B cell (primary cell): ENCODE data around the gene TPRG1L. TPM values are rescaled to one million over a fixed set of nuclear protein-coding genes. Genes with fewer than 3 reads are reported as not detected.

Experiments used
- ATAC-seq: fragments of 200-7000 bp; cut with Tn5 transposase; one replicate; pipeline ENCODE4 v1.10.0; 2021; ENCODE audit warnings: low read depth, mild to moderate bottlenecking, moderate number of reproducible peaks, moderate library complexity
- CTCF ChIA-PET: fragments of 350-600 bp; sonication (Branson Sonifier 250); formaldehyde crosslinking; loops from one replicate; lab custom pipeline; 2021; ENCODE audit warnings: antibody characterized with exemption, inconsistent platforms; lab: Charles Lee
- POLR2A ChIA-PET: fragments of 350-600 bp; sonication (Branson Sonifier 250); formaldehyde crosslinking; loops from one replicate; lab custom pipeline; 2021; ENCODE audit warnings: antibody characterized with exemption; lab: Charles Lee
- DNase-seq: peaks from one replicate; pipeline ENCODE4 v3.0.0; 2013
- H2AFZ ChIP-seq: 2 replicates; pipeline ENCODE4 v1.6.1; 2012; ENCODE audit warnings: mild to moderate bottlenecking, low read depth, low read length; ENCODE audit not compliant: insufficient read depth, poor library complexity, severe bottlenecking
- H3K27ac ChIP-seq, 2 donors: 1 replicate in 1 of 2; 2 replicates in 1 of 2; pipeline ENCODE4 v1.5.1; 2012 to 2013; ENCODE audit warnings: low read length in 2 of 2, mild to moderate bottlenecking in 2 of 2, moderate library complexity in 1 of 2
- H3K27me3 ChIP-seq, 4 experiments: fragments of 200-600 bp in 1 of 4; sonication (generic) in 1 of 4; replicated peaks in 1 of 4; 1 replicate in 2 of 4; 2 replicates in 2 of 4; pipeline versions ENCODE4 v1.6.1 to v1.7.0; 2013 to 2016; ENCODE audit warnings: low read length in 3 of 4, mild to moderate bottlenecking in 2 of 4, mixed read lengths in 1 of 4, moderate library complexity in 1 of 4; ENCODE audit not compliant: insufficient read depth in 4 of 4, control insufficient read depth in 3 of 4; ENCODE audit errors: control extremely low read depth in 1 of 4
- H3K36me3 ChIP-seq, 2 experiments: replicated peaks in 1 of 2; 1 replicate in 1 of 2; 2 replicates in 1 of 2; pipeline versions ENCODE4 v1.6.1 to v1.7.1; 2013; ENCODE audit warnings: low read length in 1 of 2; ENCODE audit not compliant: insufficient read depth in 2 of 2, control insufficient read depth in 1 of 2; ENCODE audit errors: control extremely low read depth in 1 of 2, extremely low read depth in 1 of 2
- H3K4me1 ChIP-seq, 2 donors: fragments of 200-600 bp in 1 of 2; sonication (generic) in 1 of 2; 1 replicate in 1 of 2; 2 replicates in 1 of 2; pipeline versions ENCODE4 v1.5.1 to v1.6.1; 2013 to 2017; ENCODE audit warnings: low read length in 2 of 2; ENCODE audit not compliant: control insufficient read depth in 2 of 2, insufficient read depth in 2 of 2
- H3K4me2 ChIP-seq: replicated peaks from 2 replicates; pipeline ENCODE3; 2012; ENCODE audit warnings: mild to moderate bottlenecking, low read depth, low read length; ENCODE audit not compliant: poor library complexity, severe bottlenecking
- H3K4me3 ChIP-seq, 5 experiments: fragments of 200-600 bp in 1 of 5; sonication (generic) in 1 of 5; 1 replicate in 3 of 5; 2 replicates in 2 of 5; pipeline versions ENCODE4 v1.5.1 to v1.7.0; 2011 to 2016; ENCODE audit warnings: low read length in 4 of 5, mild to moderate bottlenecking in 4 of 5, low read depth in 2 of 5, control low read depth in 1 of 5, moderate library complexity in 1 of 5; ENCODE audit not compliant: insufficient read depth in 1 of 5; ENCODE audit errors: control extremely low read depth in 1 of 5, extremely low read depth in 1 of 5
- H3K79me2 ChIP-seq: fragments of 200-600 bp; sonication (generic); one replicate; pipeline ENCODE4 v1.6.0; 2016; ENCODE audit warnings: low read length; ENCODE audit not compliant: control insufficient read depth, insufficient read depth
- H3K9ac ChIP-seq: fragments of 200-600 bp; sonication (generic); 2 replicates; pipeline ENCODE4 v1.6.1; 2017; ENCODE audit warnings: mild to moderate bottlenecking, low read length, moderate library complexity
- H3K9me3 ChIP-seq, 3 donors: one replicate each; pipeline versions ENCODE4 v1.6.1 to v1.7.1; 2013; ENCODE audit warnings: low read length in 2 of 3; ENCODE audit not compliant: control insufficient read depth in 2 of 3, insufficient read depth in 1 of 3; ENCODE audit errors: control extremely low read depth in 1 of 3
- H4K20me1 ChIP-seq: 2 replicates; pipeline ENCODE4 v1.6.0; 2012; ENCODE audit warnings: mild to moderate bottlenecking, low read length; ENCODE audit not compliant: insufficient read depth, control insufficient read depth, poor library complexity, severe bottlenecking
- H3K27ac Mint-ChIP-seq: one replicate; pipeline ENCODE4 v1.8.0; 2021; ENCODE audit warnings: mixed read lengths
- H3K27me3 Mint-ChIP-seq: one replicate; pipeline ENCODE4 v1.8.0; 2021; ENCODE audit warnings: mixed read lengths
- H3K4me1 Mint-ChIP-seq: one replicate; pipeline ENCODE4 v1.8.0; 2021; ENCODE audit warnings: mixed read lengths
- H3K4me3 Mint-ChIP-seq: one replicate; pipeline ENCODE4 v1.8.0; 2021; ENCODE audit warnings: mixed read lengths
- H3K9me3 Mint-ChIP-seq: one replicate; pipeline ENCODE4 v1.8.0; 2022; ENCODE audit warnings: mixed read lengths; ENCODE audit not compliant: insufficient read depth
- CTCF ChIP-seq: fragments of 200-600 bp; IDR thresholded peaks from one replicate; pipeline ENCODE4 v1.8.0; 2022; ENCODE audit warnings: antibody characterized with exemption, mild to moderate bottlenecking
- EZH2 ChIP-seq: IDR thresholded peaks from 2 replicates; pipeline ENCODE4 v1.6.1; 2012; ENCODE audit warnings: borderline replicate concordance, low read depth, mild to moderate bottlenecking, moderate library complexity, low read length; ENCODE audit not compliant: insufficient read depth, poor library complexity, severe bottlenecking
- WGBS: methylation state at CpG from one replicate; pipeline ENCODE4 v1.1.5; 2013; ENCODE audit warnings: missing lambda C conversion rate; ENCODE audit not compliant: insufficient coverage; 5-methylcytosine and 5-hydroxymethylcytosine counted together
- intact Hi-C: fragments of 100-400 bp; cut with micrococcal nuclease; formaldehyde crosslinking; loops from one replicate; pipeline ENCODE4 v1.10.0; 2022
- polyA plus RNA-seq: library from polyadenylated mRNA; depleted of rRNA; stranded (reverse); fragments of >200 nt; gene quantifications from 2 replicates; pipeline ENCODE4 v1.2.3, GENCODE V29; 2012
- total RNA-seq, 2 donors: library from RNA; stranded (reverse); fragments of 120-200 nt in 1 of 2; gene quantifications; 1 replicate in 1 of 2; 2 replicates in 1 of 2; pipeline versions ENCODE4 v1.2.3 to v1.2.4, GENCODE V29; 2013 to 2022

Gene TPRG1L
- total and polyA plus RNA-seq, 2 donors (not counting 1 experiment from before 2014, with no cell fraction given) = 19.5 to 48.6 TPM

- peak overlapping the region; percentile 79 for H3K27ac Mint-ChIP-seq
- peaks cover 75% of the 10 kb centered on the region for H3K4me1 Mint-ChIP-seq
- peak overlapping the region; percentile 47 for H2AFZ ChIP-seq
- no peaks in the 10 kb centered on the region for H4K20me1 ChIP-seq
- intact Hi-C loops = loop anchor here (1.0 to 2.0 kb wide), 3 partner anchors 11 to 52 kb away; partner anchors contain the start of genes TPRG1L and WRAP73
- H3K27me3 ChIP-seq = peaks cover 0 to 3% (median 0%) of the 10 kb centered on the region in 4 experiments
- DNase-seq = peak; percentile 66
- ChIA-PET POLR2A (interaction anchor here (1.3 to 1.8 kb wide), 3 partner anchors 8 to 24 kb away, joined by 3 to 24 read pairs (median 12); no protein-coding TSS in a partner anchor), CTCF (interaction anchor here (1.0 to 2.1 kb wide), 5 partner anchors 10 to 52 kb away, joined by 3 to 20 read pairs (median 3); partner anchors contain the start of genes TPRG1L and WRAP73)
- H3K36me3 ChIP-seq = no peaks in the 10 kb centered on the region
- no peaks in the 10 kb centered on the region for H3K79me2 ChIP-seq
- H3K27me3 Mint-ChIP-seq = no peaks in the 10 kb centered on the region
- peaks cover 0 to 8% (median 0%) of the 10 kb centered on the region in 3 donors for H3K9me3 ChIP-seq
- H3K4me3 Mint-ChIP-seq = peak overlapping the region; percentile 44
- peak overlapping the region in 3 of 5 experiments; percentile 8 to 43 (median 9) for H3K4me3 ChIP-seq
- H3K9ac ChIP-seq = peak overlapping the region; percentile 49
- peak overlapping the region; percentile 78 for H3K4me2 ChIP-seq
- WGBS = 42% methylated on average over 22 of the region's 22 CpGs
- peak overlapping the region; percentile 60 to 77 for H3K27ac ChIP-seq
- peaks cover 52 to 86% of the 10 kb centered on the region in 2 donors for H3K4me1 ChIP-seq
- ATAC-seq = peak; percentile 29
- no peak for TF ChIP-seq CTCF
- TF ChIP-seq EZH2 = no peak
- no peaks in the 10 kb centered on the region for H3K9me3 Mint-ChIP-seq
Measured at GRCh38 chr1:3676581-3677470, 52.0 kb downstream of the TPRG1L start.
